IPS-NIHi11 (cell line): ENCODE results near the gene ACTR2.
A peak's percentile ranks its signal among the peaks of the same experiment; 100 is the strongest.

Source experiments
- DNase-seq: peaks from one replicate; pipeline ENCODE4 v3.0.0; 2012; ENCODE audit warnings: mixed read lengths, low spot score

ACTR2 gene

GRCh38 chr2:65278531-65278981 is 50.9 kb downstream of the ACTR2 start:
- no peak for DNase-seq

- no peak for DNase-seq
Observed at GRCh38 chr2:65279756-65280155, 52.1 kb downstream of the ACTR2 start.

DNA sequence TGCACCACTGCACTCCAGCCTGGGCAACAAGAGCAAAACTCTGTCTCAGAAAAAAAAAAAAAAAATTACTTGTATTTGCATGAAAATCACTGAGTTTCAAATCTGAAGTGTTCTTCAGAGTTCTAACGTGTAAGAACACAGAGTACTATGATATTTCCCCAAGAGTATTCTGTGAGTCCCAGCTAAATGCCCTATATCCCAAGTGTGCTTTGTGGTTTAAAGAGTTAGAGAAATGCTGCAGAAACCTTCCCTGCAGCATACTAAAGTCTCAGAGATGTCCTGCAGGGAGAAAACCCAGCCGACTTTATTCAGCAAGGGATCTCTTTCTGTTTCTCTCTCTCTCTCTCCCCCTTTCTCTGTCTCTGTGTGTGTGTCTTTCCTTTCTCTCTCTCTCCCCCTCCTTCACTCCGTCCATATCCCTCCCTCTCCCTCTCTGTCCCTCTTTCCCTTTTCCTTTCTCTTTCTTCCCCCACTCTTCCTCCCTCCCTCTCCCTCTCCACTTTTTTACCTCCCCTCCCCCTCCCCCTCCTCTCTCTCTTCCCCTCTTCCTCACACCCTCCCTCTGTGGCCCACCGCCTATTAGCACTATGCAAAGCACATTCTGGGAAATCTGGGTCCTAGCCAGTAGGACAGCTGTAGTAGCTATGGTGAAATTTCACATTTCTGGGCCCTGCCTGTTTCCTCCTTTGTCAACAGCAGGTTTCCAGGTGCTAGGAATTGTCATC is 54.2 kb downstream of the ACTR2 start:
- no peak for DNase-seq

GRCh38 chr2:65282477-65283053 is 54.9 kb downstream of the ACTR2 start:
- DNase-seq: no peak

- DNase-seq: no peak
Observed at GRCh38 chr2:65287364-65287763, 59.7 kb downstream of the ACTR2 start.

- no peak for DNase-seq
Observed at GRCh38 chr2:65291216-65292105, 63.8 kb downstream of the ACTR2 start.

- DNase-seq: no peak
Observed at GRCh38 chr2:65292106-65292400, 64.4 kb downstream of the ACTR2 start.

DNA sequence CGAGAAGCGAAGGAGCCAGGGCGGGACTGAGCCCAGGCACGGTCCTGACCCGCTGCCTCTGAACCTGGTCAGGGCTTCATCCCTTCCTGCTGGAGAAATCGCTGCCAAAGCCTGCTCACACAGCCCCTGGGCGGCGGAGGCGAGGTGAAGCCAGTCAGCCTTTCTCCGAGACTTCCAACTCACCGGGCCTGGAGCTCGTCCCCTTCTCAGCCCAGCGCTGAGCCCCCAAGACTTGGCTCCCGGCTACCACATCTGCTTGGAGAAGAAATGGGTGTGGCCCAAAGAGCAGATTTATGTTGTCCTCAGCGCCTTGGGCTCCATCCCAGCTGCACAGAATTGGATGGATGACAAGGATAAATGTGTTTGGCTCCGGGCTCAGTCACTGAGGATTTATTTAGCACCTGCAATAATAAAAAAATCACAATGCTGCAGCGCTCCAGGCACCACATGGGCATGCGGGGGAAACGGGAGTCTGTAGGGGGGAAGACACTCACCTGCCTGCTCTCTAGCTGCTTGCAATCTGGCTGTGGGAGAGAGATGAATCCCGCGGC is 64.9 kb downstream of the ACTR2 start:
- no peak for DNase-seq

- DNase-seq: no peak
Observed at GRCh38 chr2:65293376-65293775, 65.7 kb downstream of the ACTR2 start.

DNA sequence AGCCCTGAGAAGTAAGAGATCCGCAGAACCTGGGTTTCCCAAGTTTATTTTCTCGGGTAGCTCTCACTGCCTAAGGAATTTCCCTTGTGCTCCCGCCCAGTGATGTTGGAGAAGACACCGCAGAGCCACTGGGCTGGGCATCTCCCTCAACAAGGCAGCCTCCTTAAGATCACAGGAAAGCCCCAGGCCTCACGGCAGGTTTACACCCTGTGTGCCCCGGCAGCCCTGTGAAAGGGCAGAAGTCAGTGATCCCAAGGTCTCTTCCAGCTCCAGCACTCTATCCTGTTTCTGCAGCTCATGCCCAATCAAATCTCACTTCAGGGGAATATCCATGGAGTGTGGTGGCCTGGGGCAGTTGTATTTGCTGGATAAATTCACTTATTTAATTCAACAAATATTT is 66.5 kb downstream of the ACTR2 start:
- DNase-seq: no peak

DNA sequence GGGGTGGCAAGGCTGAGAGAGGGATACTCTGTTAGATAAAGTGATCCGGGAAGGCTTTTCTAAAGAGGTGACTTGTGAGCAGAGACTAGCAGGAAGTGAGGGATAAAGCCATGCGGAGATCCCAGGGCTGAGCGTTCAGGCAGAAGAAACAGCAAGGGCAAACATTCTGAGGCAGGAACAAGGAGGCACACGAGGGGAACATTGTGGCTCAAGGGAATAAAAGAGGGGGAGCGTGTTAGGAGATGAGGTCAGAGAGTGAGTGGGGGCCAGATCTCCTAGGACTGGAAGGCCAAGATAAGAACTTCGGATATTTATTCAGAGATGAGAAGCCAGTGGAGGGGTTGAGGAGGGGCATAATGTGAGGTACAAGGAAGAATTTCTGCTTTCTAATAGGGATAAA is 67.1 kb downstream of the ACTR2 start:
- DNase-seq: no peak

DNA sequence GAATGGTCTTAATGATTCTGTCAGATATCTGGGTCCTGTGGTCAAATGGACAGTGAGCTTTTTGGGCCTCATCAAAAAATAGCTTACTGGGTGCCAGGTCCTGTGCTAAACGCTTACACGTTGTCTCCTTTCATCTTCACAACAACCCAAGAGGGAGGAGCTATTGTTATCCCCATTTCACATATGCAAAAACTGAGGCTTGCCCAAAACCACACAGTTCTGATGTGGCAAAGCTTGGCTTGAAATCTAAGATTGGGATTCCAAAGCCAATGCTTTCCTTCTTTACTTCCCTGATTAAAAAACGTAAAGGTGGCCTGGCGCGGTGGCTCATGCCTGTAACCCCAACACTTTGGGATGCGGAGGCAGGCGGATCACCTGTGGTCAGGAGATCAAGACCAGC is 69.3 kb downstream of the ACTR2 start:
- no peak for DNase-seq

DNA sequence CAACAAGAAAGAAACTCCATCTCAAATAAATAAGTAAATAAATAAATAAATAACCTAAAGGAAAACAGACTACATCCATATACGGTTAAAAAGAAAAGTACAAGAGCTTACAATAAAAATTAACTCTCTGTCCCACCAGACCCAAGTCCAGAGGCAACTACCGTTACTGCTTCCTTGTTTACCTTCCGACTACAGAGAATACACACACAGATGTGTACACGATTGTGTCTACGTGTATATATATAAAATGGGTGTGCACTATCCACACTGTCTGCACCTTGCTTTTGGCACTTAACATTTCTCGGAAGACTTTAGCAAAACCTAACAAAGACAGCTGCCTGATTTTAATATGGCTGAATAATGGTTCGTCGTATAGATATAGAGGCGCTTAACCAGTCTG is 69.9 kb downstream of the ACTR2 start:
- DNase-seq: no peak

GRCh38 chr2:65298089-65298488 is 70.5 kb downstream of the ACTR2 start:
- no peak for DNase-seq

- DNase-seq: no peak
Observed at GRCh38 chr2:65299246-65299645, 71.6 kb downstream of the ACTR2 start.

- peak; percentile 35 for DNase-seq
Observed at GRCh38 chr2:65300134-65300760, 72.6 kb downstream of the ACTR2 start.

- peak; percentile 72 for DNase-seq
Observed at GRCh38 chr2:65300761-65301711, 73.4 kb downstream of the ACTR2 start.

- DNase-seq: no peak
Observed at GRCh38 chr2:65305934-65306333, 78.3 kb downstream of the ACTR2 start.

- no peak for DNase-seq
Observed at GRCh38 chr2:65309699-65310098, 82.1 kb downstream of the ACTR2 start.

- no peak for DNase-seq
Observed at GRCh38 chr2:65311049-65311448, 83.4 kb downstream of the ACTR2 start.

- DNase-seq: no peak
Observed at GRCh38 chr2:65311596-65311995, 84.0 kb downstream of the ACTR2 start.
